ENCODE measurements around the gene CFL1. TPM values are rescaled to one million over a fixed set of nuclear protein-coding genes. Genes with fewer than 3 reads are reported as not detected.

CFL1 gene
- polyA plus RNA-seq, 4 donors = 854 to 2,084 (median 1,613) TPM

DNA sequence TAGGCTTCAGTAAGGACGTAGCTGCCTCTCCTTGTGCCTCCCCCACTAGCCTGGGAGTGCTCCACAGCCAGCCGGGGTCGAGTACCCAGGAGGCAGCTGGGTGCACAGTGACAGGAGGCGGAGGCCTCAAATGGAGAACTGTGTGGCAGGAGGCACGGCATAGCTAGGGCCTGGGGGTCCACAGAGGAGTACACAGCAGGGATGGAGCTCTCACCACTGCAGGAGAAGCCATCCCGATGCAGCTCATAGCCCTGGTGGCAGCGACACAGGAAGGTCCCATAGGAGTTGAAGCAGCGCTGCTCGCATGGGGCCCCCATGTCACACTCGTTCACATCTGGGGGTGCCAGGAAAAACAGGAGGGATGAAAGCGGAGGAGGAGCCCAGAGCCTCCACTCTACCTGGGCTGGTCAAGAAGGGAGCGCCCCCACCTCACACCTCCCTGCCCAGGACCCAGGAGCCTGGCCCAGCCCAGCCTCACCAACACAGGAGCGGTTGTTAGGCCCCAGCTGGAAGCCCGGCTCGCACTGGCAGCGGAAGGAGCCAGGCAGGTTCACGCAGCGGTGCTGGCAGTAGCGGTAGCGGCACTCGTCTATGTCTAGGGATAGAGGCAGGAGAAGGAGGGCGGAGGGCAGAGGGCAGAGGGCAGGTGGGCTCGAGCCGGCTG is 11.8 kb upstream of the CFL1 start:
- DNase-seq (no peak), FAIRE-seq (no peak)
- Histone ChIP-seq H3K27ac (ENCODE audit: low read depth in 1 of 3, low read length in 2 of 3) (no peak overlapping the region), H3K36me3 (ENCODE audit: control insufficient read depth in 3 of 3, insufficient read depth in 2 of 3, low read depth in 1 of 3, low read length in 3 of 3) (peaks cover 4 to 56% (median 12%) of the 10 kb centered on the region in 3 donors), H3K4me1 (ENCODE audit: control insufficient read depth in 3 of 3, insufficient read depth in 2 of 3, low read depth in 1 of 3, low read length in 2 of 3) (peaks cover 0 to 15% (median 0%) of the 10 kb centered on the region in 3 donors), H3K27me3 (ENCODE audit: control insufficient read depth in 3 of 3, insufficient read depth in 3 of 3, low read length in 3 of 3) (peaks cover 0 to 12% (median 0%) of the 10 kb centered on the region in 3 donors), H3K9me3 (ENCODE audit: control insufficient read depth in 2 of 2, insufficient read depth in 1 of 2, low read depth in 1 of 2, low read length in 1 of 2) (no peaks in the 10 kb centered on the region), H3K4me3 (ENCODE audit: low read depth in 1 of 3, low read length in 3 of 3) (no peak overlapping the region)
- WGBS, 3 donors = 61 to 80% (median 64%) methylated on average over 24 of the region's 24 CpGs

DNA sequence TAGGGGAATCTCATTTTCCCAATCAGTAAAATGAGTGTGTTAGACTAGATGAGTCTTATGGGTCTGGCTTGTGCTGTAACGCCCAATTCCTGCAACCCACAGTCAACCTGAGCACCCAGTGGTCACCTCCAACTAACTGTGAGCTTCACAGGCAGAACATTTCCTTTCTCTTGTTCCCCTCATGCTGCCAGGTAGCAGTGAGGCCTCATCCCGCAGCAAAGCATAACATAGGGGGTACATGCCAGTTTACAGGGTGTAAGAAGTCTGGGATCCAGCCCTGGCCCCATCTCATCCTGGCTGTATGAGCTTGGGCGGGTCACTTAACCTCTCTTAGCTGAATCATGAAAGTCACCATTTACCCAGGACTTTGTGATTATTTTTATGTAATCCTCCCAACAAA is 10.9 kb upstream of the CFL1 start:
- WGBS, 3 donors = 67 to 88% (median 77%) methylated on average over 3 of the region's 3 CpGs
- peaks cover 0 to 12% (median 0%) of the 10 kb centered on the region in 3 donors for H3K4me1 ChIP-seq (ENCODE audit: control insufficient read depth in 3 of 3, insufficient read depth in 2 of 3, low read depth in 1 of 3, low read length in 2 of 3)
- H3K36me3 ChIP-seq (ENCODE audit: control insufficient read depth in 3 of 3, insufficient read depth in 2 of 3, low read depth in 1 of 3, low read length in 3 of 3) = peaks cover 11 to 65% (median 17%) of the 10 kb centered on the region in 3 donors

DNA sequence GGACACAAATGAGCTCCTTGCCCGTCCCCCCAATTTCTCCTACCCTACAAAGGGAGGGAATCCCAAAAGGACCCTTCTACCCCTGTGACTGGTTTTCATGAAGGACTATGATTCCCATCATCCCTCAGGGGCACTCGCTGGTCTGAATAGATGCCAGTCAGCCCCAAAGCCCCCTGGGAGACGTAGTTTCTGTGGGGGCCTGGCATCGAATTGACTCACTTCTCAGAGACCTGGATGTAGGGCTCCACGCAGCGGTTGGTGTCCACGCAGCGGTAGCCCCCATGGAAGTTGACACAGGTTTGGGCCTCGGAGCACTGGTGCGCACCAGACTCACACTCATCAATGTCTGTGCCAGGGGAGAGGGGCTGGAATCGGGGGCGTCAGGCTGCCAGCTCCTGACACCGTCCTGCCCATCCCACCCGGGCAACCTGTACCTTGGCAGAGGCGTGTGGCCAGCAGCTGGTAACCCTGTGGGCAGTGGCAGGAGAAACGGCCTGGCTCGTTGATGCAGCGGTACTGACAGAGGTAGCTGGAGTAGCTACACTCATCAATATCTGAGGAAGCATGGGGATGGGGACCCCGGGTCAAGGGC is 10.2 kb upstream of the CFL1 start:
- H3K36me3 ChIP-seq (ENCODE audit: control insufficient read depth in 3 of 3, insufficient read depth in 2 of 3, low read depth in 1 of 3, low read length in 3 of 3) = peaks cover 16 to 72% (median 23%) of the 10 kb centered on the region in 3 donors
- FAIRE-seq = no peak

More for the DNA sequence above, 10.9 kb upstream of the CFL1 start:
- Histone ChIP-seq H3K27me3 (ENCODE audit: control insufficient read depth in 3 of 3, insufficient read depth in 3 of 3, low read length in 3 of 3) (peaks cover 0 to 12% (median 0%) of the 10 kb centered on the region in 3 donors), H3K9me3 (ENCODE audit: control insufficient read depth in 2 of 2, insufficient read depth in 1 of 2, low read depth in 1 of 2, low read length in 1 of 2) (no peaks in the 10 kb centered on the region), H3K4me3 (ENCODE audit: low read depth in 1 of 3, low read length in 3 of 3) (no peak overlapping the region), H3K27ac (ENCODE audit: low read depth in 1 of 3, low read length in 2 of 3) (no peak overlapping the region)
- DNase-seq = no peak
- no peak for FAIRE-seq

DNA sequence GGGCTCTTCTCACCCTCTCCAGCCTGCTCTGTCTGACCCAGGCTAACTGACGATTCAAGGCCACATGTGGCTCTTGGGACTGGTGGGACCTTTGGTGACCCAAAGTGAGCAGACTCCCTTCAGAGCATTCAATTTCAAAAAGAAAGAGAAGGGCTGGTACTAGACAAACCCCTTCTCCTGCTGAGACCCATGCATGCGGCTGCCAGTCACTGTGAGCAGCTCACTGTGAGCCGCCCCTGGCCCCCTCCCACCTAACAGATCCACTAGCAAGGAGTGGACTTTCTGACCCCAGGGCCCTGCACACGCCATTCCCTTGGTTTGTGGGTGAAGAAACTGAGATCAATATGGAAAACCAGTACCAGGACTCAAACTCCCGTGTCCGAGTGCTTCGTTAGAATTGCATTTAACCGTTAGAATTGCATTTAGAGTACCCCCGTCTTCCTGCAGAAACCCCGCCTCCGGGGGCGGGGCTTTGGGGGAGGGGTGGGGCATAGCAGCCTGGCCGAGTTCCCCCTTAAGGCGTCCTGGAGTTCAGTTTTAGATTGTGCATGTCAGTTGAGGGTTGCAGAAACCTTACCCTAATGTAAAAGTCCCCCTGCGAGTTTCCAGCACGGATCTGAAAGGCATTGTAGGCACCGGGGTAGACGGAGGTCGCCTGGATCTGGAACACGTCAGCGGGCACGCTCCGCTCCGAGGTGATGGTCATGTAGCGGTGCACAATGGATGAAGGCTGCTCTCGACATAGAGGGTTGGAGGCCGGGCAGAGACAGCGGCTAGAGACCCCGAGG is 9.5 kb upstream of the CFL1 start:
- Histone ChIP-seq H3K36me3 (ENCODE audit: control insufficient read depth in 3 of 3, insufficient read depth in 2 of 3, low read depth in 1 of 3, low read length in 3 of 3) (peaks cover 16 to 79% (median 23%) of the 10 kb centered on the region in 3 donors), H3K27me3 (ENCODE audit: control insufficient read depth in 3 of 3, insufficient read depth in 3 of 3, low read length in 3 of 3) (peaks cover 0 to 6% (median 0%) of the 10 kb centered on the region in 3 donors), H3K9me3 (ENCODE audit: control insufficient read depth in 2 of 2, insufficient read depth in 1 of 2, low read depth in 1 of 2, low read length in 1 of 2) (no peaks in the 10 kb centered on the region), H3K4me1 (ENCODE audit: control insufficient read depth in 3 of 3, insufficient read depth in 2 of 3, low read depth in 1 of 3, low read length in 2 of 3) (peaks cover 0 to 3% (median 0%) of the 10 kb centered on the region in 3 donors), H3K27ac (ENCODE audit: low read depth in 1 of 3, low read length in 2 of 3) (no peak overlapping the region), H3K4me3 (ENCODE audit: low read depth in 1 of 3, low read length in 3 of 3) (no peak overlapping the region)
- FAIRE-seq = no peak
- WGBS, 3 donors = 66 to 79% (median 74%) methylated on average over 29 of the region's 29 CpGs
- no peak for DNase-seq

More for the DNA sequence above, 10.2 kb upstream of the CFL1 start:
- WGBS, 3 donors = 86 to 89% (median 87%) methylated on average over 15 to 19 of the region's 19 CpGs
- H3K4me1 ChIP-seq (ENCODE audit: control insufficient read depth in 3 of 3, insufficient read depth in 2 of 3, low read depth in 1 of 3, low read length in 2 of 3) = peaks cover 0 to 7% (median 0%) of the 10 kb centered on the region in 3 donors
- H3K27me3 ChIP-seq (ENCODE audit: control insufficient read depth in 3 of 3, insufficient read depth in 3 of 3, low read length in 3 of 3) = peaks cover 0 to 10% (median 0%) of the 10 kb centered on the region in 3 donors
- H3K9me3 ChIP-seq (ENCODE audit: control insufficient read depth in 2 of 2, insufficient read depth in 1 of 2, low read depth in 1 of 2, low read length in 1 of 2) = no peaks in the 10 kb centered on the region
- no peak overlapping the region for H3K27ac ChIP-seq (ENCODE audit: low read depth in 1 of 3, low read length in 2 of 3)
- DNase-seq = no peak
- H3K4me3 ChIP-seq (ENCODE audit: low read depth in 1 of 3, low read length in 3 of 3) = no peak overlapping the region

DNA sequence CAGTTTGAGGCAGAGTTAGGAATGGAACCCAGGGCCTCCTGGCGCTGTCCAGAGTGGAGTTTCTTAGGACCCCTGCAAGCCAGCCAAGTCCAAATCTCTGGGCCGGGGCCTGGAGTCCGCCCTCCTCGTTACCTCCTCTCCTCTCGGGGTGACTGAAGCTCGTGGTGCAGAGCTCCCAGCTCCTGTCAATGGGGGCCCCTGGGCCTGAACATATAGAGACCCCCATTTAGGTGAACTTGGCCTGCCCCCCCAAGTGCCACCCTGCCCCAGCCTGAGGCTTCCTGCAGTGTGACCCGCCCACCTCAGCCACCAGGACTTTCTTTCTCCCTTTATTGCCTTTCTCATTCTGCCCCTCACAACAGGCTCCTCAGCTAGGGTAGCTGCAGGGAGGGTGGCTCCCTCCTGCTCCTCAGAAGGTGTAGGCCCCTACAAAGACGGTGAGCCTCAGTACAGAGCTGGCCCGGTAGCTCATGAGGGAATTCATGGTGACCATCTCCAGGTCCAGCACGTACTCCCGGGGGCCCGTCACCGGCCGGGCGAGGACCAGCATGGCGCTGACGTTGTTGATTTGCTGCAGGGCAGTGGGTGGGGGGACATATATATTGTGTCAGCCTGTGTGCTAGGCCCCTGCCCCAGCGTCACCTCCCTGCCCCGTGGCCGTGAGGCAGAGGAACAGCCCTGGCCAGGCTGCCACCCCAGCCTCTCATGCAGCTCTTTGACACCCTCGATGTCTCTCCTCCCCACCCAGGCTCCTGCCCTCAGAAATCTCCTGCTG is 8.7 kb upstream of the CFL1 start:
- Histone ChIP-seq H3K36me3 (ENCODE audit: control insufficient read depth in 3 of 3, insufficient read depth in 2 of 3, low read depth in 1 of 3, low read length in 3 of 3) (peaks cover 16 to 87% (median 23%) of the 10 kb centered on the region in 3 donors), H3K27me3 (ENCODE audit: control insufficient read depth in 3 of 3, insufficient read depth in 3 of 3, low read length in 3 of 3) (peaks cover 0 to 3% (median 0%) of the 10 kb centered on the region in 3 donors), H3K4me1 (ENCODE audit: control insufficient read depth in 3 of 3, insufficient read depth in 2 of 3, low read depth in 1 of 3, low read length in 2 of 3) (peaks cover 0 to 8% (median under 1%) of the 10 kb centered on the region in 3 donors), H3K4me3 (ENCODE audit: low read depth in 1 of 3, low read length in 3 of 3) (no peak overlapping the region), H3K27ac (ENCODE audit: low read depth in 1 of 3, low read length in 2 of 3) (no peak overlapping the region), H3K9me3 (ENCODE audit: control insufficient read depth in 2 of 2, insufficient read depth in 1 of 2, low read depth in 1 of 2, low read length in 1 of 2) (no peaks in the 10 kb centered on the region)
- FAIRE-seq (no peak), DNase-seq (no peak)
- WGBS, 3 donors = 87 to 91% (median 91%) methylated on average over 21 of the region's 21 CpGs

DNA sequence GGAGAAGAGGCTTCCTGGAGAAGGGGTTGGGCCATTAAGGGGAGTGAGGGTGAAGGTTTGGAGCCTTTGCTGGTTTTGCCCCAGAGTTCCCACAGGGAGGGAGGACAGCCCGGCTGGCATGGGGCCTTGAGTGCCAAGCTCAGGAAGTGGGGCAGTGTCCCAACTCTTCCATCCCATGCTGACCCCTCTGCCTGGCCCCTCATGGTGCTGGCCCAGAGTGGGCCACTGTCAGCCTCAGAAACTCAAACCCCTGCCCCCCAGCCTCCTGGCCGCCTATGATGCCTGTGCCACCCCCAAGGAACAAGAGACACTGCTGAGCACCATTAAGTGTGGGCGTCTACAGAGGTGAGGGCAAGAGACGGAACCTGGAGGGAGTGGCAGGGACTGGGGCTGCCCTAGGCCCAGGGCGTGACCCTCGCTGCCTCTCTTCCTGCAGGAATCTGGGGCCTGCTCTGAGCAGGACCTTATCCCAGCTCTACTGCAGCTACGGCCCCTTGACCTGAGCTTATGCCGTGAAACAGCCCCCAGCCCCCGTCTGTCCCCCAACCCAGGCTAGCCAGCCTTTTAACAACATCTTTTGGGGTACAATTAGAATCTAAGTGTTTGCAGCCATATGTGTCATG is 7.7 kb upstream of the CFL1 start:
- Histone ChIP-seq H3K27me3 (ENCODE audit: control insufficient read depth in 3 of 3, insufficient read depth in 3 of 3, low read length in 3 of 3) (peaks cover 0 to 3% (median 0%) of the 10 kb centered on the region in 3 donors), H3K36me3 (ENCODE audit: control insufficient read depth in 3 of 3, insufficient read depth in 2 of 3, low read depth in 1 of 3, low read length in 3 of 3) (peaks cover 16 to 90% (median 23%) of the 10 kb centered on the region in 3 donors), H3K4me1 (ENCODE audit: control insufficient read depth in 3 of 3, insufficient read depth in 2 of 3, low read depth in 1 of 3, low read length in 2 of 3) (peaks cover 0 to 13% (median 3%) of the 10 kb centered on the region in 3 donors), H3K4me3 (ENCODE audit: low read depth in 1 of 3, low read length in 3 of 3) (no peak overlapping the region), H3K27ac (ENCODE audit: low read depth in 1 of 3, low read length in 2 of 3) (no peak overlapping the region), H3K9me3 (ENCODE audit: control insufficient read depth in 2 of 2, insufficient read depth in 1 of 2, low read depth in 1 of 2, low read length in 1 of 2) (no peaks in the 10 kb centered on the region)
- no peak for FAIRE-seq
- no peak for DNase-seq
- 85 to 86% (median 85%) methylated on average over 9 of the region's 9 CpGs for WGBS, 3 donors

DNA sequence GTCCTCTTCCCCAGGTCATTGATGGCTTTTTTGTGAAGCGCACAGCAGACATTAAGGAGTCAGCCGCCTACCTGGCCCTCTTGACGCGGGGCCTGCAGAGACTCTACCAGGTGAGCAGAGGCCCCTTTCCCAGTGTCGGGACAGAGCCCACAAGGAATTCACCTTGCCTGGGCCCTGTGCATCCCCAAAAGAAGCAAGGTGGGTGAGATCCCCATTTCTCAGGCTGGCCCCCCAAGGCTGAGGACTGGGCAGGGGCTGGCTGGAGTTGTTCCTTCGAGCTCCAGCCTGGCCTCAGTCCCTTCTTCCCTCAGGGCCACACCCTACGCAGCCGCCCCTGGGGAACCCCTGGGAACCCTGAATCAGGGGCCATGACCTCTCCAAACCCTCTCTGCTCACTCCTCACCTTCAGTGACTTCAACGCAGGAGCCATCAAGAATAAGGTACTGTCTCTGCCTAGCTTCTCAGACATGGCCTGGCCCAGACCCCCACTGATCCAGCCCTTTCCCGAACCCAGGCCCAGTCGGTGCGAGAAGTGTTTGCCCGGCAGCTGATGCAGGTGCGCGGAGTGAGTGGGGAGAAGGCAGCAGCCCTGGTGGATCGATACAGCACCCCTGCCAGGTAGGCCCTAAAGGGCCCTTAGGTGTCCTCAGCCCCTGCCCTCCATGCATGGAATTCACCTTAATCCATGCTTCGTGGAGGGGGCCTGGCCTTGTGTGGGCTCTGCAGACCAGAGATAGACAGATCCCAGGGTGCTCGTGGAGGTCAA is 6.9 kb upstream of the CFL1 start:
- no peak overlapping the region for H3K4me3 ChIP-seq (ENCODE audit: low read depth in 1 of 3, low read length in 3 of 3)
- H3K9me3 ChIP-seq (ENCODE audit: control insufficient read depth in 2 of 2, insufficient read depth in 1 of 2, low read depth in 1 of 2, low read length in 1 of 2) = no peaks in the 10 kb centered on the region
- no peaks in the 10 kb centered on the region for H3K27me3 ChIP-seq (ENCODE audit: control insufficient read depth in 3 of 3, insufficient read depth in 3 of 3, low read length in 3 of 3)
- peaks cover 0 to 16% (median 3%) of the 10 kb centered on the region in 3 donors for H3K4me1 ChIP-seq (ENCODE audit: control insufficient read depth in 3 of 3, insufficient read depth in 2 of 3, low read depth in 1 of 3, low read length in 2 of 3)
- 90 to 93% (median 90%) methylated on average over 17 to 18 of the region's 18 CpGs for WGBS, 3 donors
- H3K36me3 ChIP-seq (ENCODE audit: control insufficient read depth in 3 of 3, insufficient read depth in 2 of 3, low read depth in 1 of 3, low read length in 3 of 3) = peaks cover 16 to 84% (median 23%) of the 10 kb centered on the region in 3 donors
- DNase-seq = no peak
- H3K27ac ChIP-seq (ENCODE audit: low read depth in 1 of 3, low read length in 2 of 3) = no peak overlapping the region
- no peak for FAIRE-seq
